ENCODE data around the gene HPX.

- TF ChIP-seq CTCF (IDR thresholded peaks at IDR 0.05) (no peak), POLR2A (IDR thresholded peaks at IDR 0.05) (no peak)
These were observed 47.6 kb upstream of the HPX start for GRCh38 chr11:6488342-6488741.
